Psoas muscle (tissue), 8 donors: ENCODE measurements around the gene SMARCAD1. TPM values are rescaled to one million over a fixed set of nuclear protein-coding genes. Genes with fewer than 3 reads are reported as not detected.

Source experiments
- ATAC-seq, 4 donors: fragments of 200-7000 bp; cut with Tn5 transposase; one replicate each; pipeline ENCODE4 v1.9.1; 2020; ENCODE audit warnings: moderate library complexity in 3 of 4, mild to moderate bottlenecking in 2 of 4
- DNase-seq, 2 donors: peaks; one replicate each; pipeline ENCODE4 v3.0.0-alpha.2; 2020
- H3K27ac ChIP-seq: fragments of 200-600 bp; one replicate; pipeline ENCODE4 v1.8.0; 2022
- H3K27me3 ChIP-seq, 3 donors: fragments of 200-600 bp in 1 of 3; one replicate each; pipeline versions ENCODE4 v1.6.1 to v1.8.0; 2013 to 2022; ENCODE audit warnings: low read length in 2 of 3, mild to moderate bottlenecking in 2 of 3, moderate library complexity in 1 of 3; ENCODE audit not compliant: insufficient read depth in 3 of 3
- H3K36me3 ChIP-seq, 2 donors: fragments of 200-600 bp in 1 of 2; one replicate each; pipeline versions ENCODE4 v1.6.1 to v1.8.0; 2013 to 2022; ENCODE audit warnings: low read depth in 1 of 2, mild to moderate bottlenecking in 1 of 2, moderate library complexity in 1 of 2; ENCODE audit not compliant: insufficient read depth in 1 of 2
- H3K4me1 ChIP-seq: fragments of 200-600 bp; one replicate; pipeline ENCODE4 v1.8.0; 2022
- H3K4me3 ChIP-seq: fragments of 200-600 bp; one replicate; pipeline ENCODE4 v1.8.0; 2022; ENCODE audit warnings: mild to moderate bottlenecking
- H3K9me3 ChIP-seq: fragments of 200-600 bp; one replicate; pipeline ENCODE4 v1.8.0; 2022
- WGBS, 3 donors: extraction: QIAGEN DNeasy Blood & Tissue Kit; methylation state at CpG; one replicate each; pipeline versions ENCODE4 v1.1.6 to v1.1.7; 2013; 5-methylcytosine and 5-hydroxymethylcytosine counted together
- intact Hi-C, 2 donors: fragments of 100-400 bp; cut with DNase I; formaldehyde crosslinking; loops; one replicate each; pipeline versions ENCODE4 v1.11.0 to v1.14.2; 2022
- polyA plus RNA-seq, 3 donors: library from polyadenylated mRNA; stranded (reverse); fragments of 200-250 nt; gene quantifications; one replicate each; pipeline ENCODE4 v1.2.3, GENCODE V29; 2013
- total RNA-seq, 4 donors: library from RNA; stranded (reverse); fragmentation: NEBNext Ultra II Directional in 2 of 4; extraction: Animal tissue kit (Norgen Biotek cat#: 25700) in 2 of 4; gene quantifications; one replicate each; pipeline versions ENCODE4 v1.2.1 to v1.2.4, GENCODE V29; 2021 to 2023
- TF ChIP-seq, protein P1 (sequence below): fragments of 200-600 bp; IDR thresholded peaks from one replicate; pipeline ENCODE4 v1.8.0; 2022; ENCODE audit warnings: antibody characterized with exemption
- donor health status: healthy with polysubstance abuse.
- donor health status: DM: no; HTN: no; CAD: no; lungs with moderate emphysema.
- donor health status: Bipolar disorder and iron deficiency.
- donor health status: healthy.
- donor health status: DM: yes; HTN: yes; CAD: no.
- donor health status: DM: no; HTN: no; CAD: no.
- donor health status: DM: no; HTN: no; CAD: no.
- donor health status: DM: yes; HTN: yes; CAD: no.

Gene SMARCAD1
- total and polyA plus RNA-seq, 7 donors: 5.0 to 10.5 (median 8.1) TPM

DNA sequence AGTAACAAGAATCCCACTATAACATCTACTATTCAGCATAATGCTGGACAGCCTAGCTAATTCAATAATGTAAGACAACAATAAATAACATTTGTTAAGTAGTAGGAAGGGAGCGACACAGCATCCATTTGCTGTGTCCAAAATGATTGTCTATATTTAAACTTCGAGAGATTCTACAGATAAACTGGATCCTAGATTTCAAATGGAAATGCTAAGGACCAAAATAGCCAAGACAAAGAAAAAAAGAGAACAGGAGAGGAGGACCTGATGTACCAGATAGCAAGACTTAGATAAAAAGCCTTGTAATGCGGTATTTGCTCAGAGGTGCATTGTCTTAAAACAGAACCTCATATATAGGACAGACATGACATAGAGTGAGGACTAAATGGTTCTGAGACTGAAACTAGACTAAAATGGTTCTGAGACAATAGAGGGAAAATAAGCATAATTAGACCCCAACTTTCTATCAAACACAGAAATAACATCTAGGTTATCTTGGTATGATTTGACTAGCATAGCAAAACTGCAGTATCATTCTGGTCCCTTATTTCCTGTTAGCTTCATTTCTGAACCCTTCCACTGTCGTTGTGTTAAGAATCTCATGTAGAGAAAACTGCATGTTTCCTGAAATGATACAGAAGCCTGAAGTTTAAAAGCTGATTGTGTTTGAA, 131.2 kb downstream of the SMARCAD1 start:
- Histone ChIP-seq H3K4me3 (no peak overlapping the region), H3K27ac (no peak overlapping the region), H3K4me1 (no peaks in the 10 kb centered on the region), H3K36me3 (no peaks in the 10 kb centered on the region), H3K27me3 (no peaks in the 10 kb centered on the region), H3K9me3 (no peaks in the 10 kb centered on the region)
- TF ChIP-seq, protein P1, sequence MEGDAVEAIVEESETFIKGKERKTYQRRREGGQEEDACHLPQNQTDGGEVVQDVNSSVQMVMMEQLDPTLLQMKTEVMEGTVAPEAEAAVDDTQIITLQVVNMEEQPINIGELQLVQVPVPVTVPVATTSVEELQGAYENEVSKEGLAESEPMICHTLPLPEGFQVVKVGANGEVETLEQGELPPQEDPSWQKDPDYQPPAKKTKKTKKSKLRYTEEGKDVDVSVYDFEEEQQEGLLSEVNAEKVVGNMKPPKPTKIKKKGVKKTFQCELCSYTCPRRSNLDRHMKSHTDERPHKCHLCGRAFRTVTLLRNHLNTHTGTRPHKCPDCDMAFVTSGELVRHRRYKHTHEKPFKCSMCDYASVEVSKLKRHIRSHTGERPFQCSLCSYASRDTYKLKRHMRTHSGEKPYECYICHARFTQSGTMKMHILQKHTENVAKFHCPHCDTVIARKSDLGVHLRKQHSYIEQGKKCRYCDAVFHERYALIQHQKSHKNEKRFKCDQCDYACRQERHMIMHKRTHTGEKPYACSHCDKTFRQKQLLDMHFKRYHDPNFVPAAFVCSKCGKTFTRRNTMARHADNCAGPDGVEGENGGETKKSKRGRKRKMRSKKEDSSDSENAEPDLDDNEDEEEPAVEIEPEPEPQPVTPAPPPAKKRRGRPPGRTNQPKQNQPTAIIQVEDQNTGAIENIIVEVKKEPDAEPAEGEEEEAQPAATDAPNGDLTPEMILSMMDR: no peak
- DNase-seq (no peak), ATAC-seq (no peak)
- WGBS, 3 donors: 83 to 87% (median 87%) methylated on average over 4 of the region's 4 CpGs
- intact Hi-C loops: loop anchor here in 1 of 2 donors (10.0 kb wide), 1 partner anchor 46 kb away; no protein-coding TSS in a partner anchor

- TF ChIP-seq, protein P1: no peak
- no peak overlapping the region for H3K27ac ChIP-seq
- no peak for ATAC-seq
- no peak overlapping the region for H3K4me3 ChIP-seq
- H3K4me1 ChIP-seq: no peaks in the 10 kb centered on the region
- no peaks in the 10 kb centered on the region for H3K9me3 ChIP-seq
- no peak for DNase-seq
- no peaks in the 10 kb centered on the region for H3K27me3 ChIP-seq
- WGBS, 3 donors: 81 to 88% (median 81%) methylated on average over 9 of the region's 9 CpGs
- intact Hi-C loops: loop anchor here (5.0 to 10.0 kb wide), 2 partner anchors 38 to 45 kb away; no protein-coding TSS in a partner anchor
- no peaks in the 10 kb centered on the region for H3K36me3 ChIP-seq
These were observed 132.1 kb downstream of the SMARCAD1 start for GRCh38 chr4:94339779-94340178.

Other genes with a start within 250 kb of the SMARCAD1 start
- gene HPGDS, start 135.0 kb downstream of the SMARCAD1 start, total RNA-seq: under 1 TPM; 0.39 to 0.79 (median 0.66) TPM
- gene HPGDS, start 135.0 kb downstream of the SMARCAD1 start, polyA plus RNA-seq: under 1 TPM; 0.06 to 0.35 (median 0.32) TPM
- gene PDLIM5, start 244.1 kb downstream of the SMARCAD1 start, total RNA-seq: 100 to 1,000 TPM; 459 to 840 (median 509) TPM
- 100 to 1,000 TPM; 215 to 533 (median 426) TPM for gene PDLIM5, start 244.1 kb downstream of the SMARCAD1 start, polyA plus RNA-seq